Smooth muscle cell (in vitro differentiated cells): ENCODE measurements around the gene PTAR1. TPM values are rescaled to one million over a fixed set of nuclear protein-coding genes. Genes with fewer than 3 reads are reported as not detected.

Experiments used
- DNase-seq: peaks from one replicate; lab custom pipeline; 2025; ENCODE audit not compliant: unreplicated experiment; lab: John Stamatoyannopoulos, UW
- H2AFZ ChIP-seq: fragments of 200-600 bp; sonication (generic); 2 replicates; pipeline ENCODE4 v1.6.0; 2016; ENCODE audit warnings: antibody characterized with exemption, low read depth, mild to moderate bottlenecking
- H3F3A ChIP-seq: fragments of 200-600 bp; sonication (generic); 2 replicates; pipeline ENCODE4 v1.6.0; 2017; ENCODE audit warnings: antibody characterized with exemption, low read depth
- H3K27ac ChIP-seq: fragments of 200-600 bp; sonication (generic); 2 replicates; pipeline ENCODE4 v1.5.1; 2016; ENCODE audit warnings: low read depth, mild to moderate bottlenecking
- H3K27me3 ChIP-seq: fragments of 200-600 bp; sonication (generic); 2 replicates; pipeline ENCODE4 v1.6.1; 2016; ENCODE audit warnings: low read depth, mild to moderate bottlenecking
- H3K36me3 ChIP-seq: fragments of 200-600 bp; sonication (generic); 2 replicates; pipeline ENCODE4 v1.5.1; 2016; ENCODE audit warnings: low read depth
- H3K4me1 ChIP-seq: fragments of 200-600 bp; sonication (generic); 2 replicates; pipeline ENCODE4 v1.5.1; 2016; ENCODE audit warnings: low read depth
- H3K4me2 ChIP-seq: fragments of 200-600 bp; sonication (generic); 2 replicates; pipeline ENCODE4 v1.6.0; 2016; ENCODE audit warnings: mild to moderate bottlenecking
- H3K4me3 ChIP-seq: fragments of 200-600 bp; sonication (generic); 2 replicates; pipeline ENCODE4 v1.5.1; 2016; ENCODE audit warnings: mild to moderate bottlenecking
- H3K79me2 ChIP-seq: fragments of 200-600 bp; sonication (generic); 2 replicates; pipeline ENCODE4 v1.6.0; 2016; ENCODE audit warnings: low read depth, mild to moderate bottlenecking
- H3K9ac ChIP-seq: fragments of 200-600 bp; sonication (generic); 2 replicates; pipeline ENCODE4 v1.6.0; 2016; ENCODE audit warnings: low read depth
- H3K9me3 ChIP-seq: fragments of 200-600 bp; sonication (generic); replicated peaks from 2 replicates; pipeline ENCODE4 v1.5.1; 2016; ENCODE audit warnings: low read depth
- H4K20me1 ChIP-seq: fragments of 200-600 bp; sonication (generic); 2 replicates; pipeline ENCODE4 v1.6.0; 2016; ENCODE audit warnings: low read depth
- WGBS: methylation state at CpG from one replicate; pipeline ENCODE4 v1.1.7; 2016; ENCODE audit warnings: low lambda C conversion rate; 5-methylcytosine and 5-hydroxymethylcytosine counted together
- polyA plus RNA-seq: library from polyadenylated mRNA; unstranded; fragments of >200 nt; fragmentation: Nextera tagmentation; extraction: Ambion mirVana; gene quantifications from 2 replicates; pipeline ENCODE4 v1.2.1, GENCODE V29; 2016
- total RNA-seq: library from RNA; depleted of rRNA; stranded (reverse); fragments of >200 nt; gene quantifications from 2 replicates; pipeline ENCODE4 v1.2.3, GENCODE V29; 2014
- TF ChIP-seq, protein P1 (sequence below): fragments of 200-600 bp; sonication (generic); IDR thresholded peaks from 2 replicates; pipeline ENCODE4 v1.5.1; 2017; ENCODE audit warnings: borderline replicate concordance, mild to moderate bottlenecking, antibody characterized with exemption; ENCODE audit not compliant: insufficient read depth, poor library complexity, severe bottlenecking

Gene PTAR1
- total and polyA plus RNA-seq, 2 experiments from 2014 or later = 6.8 to 98.8 TPM

- Histone ChIP-seq H3K27me3 (no peaks in the 10 kb centered on the region), H3K27ac (no peak overlapping the region), H3F3A (no peaks in the 10 kb centered on the region), H2AFZ (no peak overlapping the region), H3K36me3 (no peaks in the 10 kb centered on the region), H3K4me1 (no peaks in the 10 kb centered on the region), H3K9ac (no peak overlapping the region), H3K79me2 (no peaks in the 10 kb centered on the region), H3K4me2 (no peak overlapping the region), H3K9me3 (peaks cover 13% of the 10 kb centered on the region), H4K20me1 (no peaks in the 10 kb centered on the region), H3K4me3 (no peak overlapping the region)
- WGBS = 93% methylated on average over 2 of the region's 2 CpGs
- TF ChIP-seq, protein P1, sequence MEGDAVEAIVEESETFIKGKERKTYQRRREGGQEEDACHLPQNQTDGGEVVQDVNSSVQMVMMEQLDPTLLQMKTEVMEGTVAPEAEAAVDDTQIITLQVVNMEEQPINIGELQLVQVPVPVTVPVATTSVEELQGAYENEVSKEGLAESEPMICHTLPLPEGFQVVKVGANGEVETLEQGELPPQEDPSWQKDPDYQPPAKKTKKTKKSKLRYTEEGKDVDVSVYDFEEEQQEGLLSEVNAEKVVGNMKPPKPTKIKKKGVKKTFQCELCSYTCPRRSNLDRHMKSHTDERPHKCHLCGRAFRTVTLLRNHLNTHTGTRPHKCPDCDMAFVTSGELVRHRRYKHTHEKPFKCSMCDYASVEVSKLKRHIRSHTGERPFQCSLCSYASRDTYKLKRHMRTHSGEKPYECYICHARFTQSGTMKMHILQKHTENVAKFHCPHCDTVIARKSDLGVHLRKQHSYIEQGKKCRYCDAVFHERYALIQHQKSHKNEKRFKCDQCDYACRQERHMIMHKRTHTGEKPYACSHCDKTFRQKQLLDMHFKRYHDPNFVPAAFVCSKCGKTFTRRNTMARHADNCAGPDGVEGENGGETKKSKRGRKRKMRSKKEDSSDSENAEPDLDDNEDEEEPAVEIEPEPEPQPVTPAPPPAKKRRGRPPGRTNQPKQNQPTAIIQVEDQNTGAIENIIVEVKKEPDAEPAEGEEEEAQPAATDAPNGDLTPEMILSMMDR = no peak
- DNase-seq = no peak
Observed at GRCh38 chr9:69697475-69697874, 62.3 kb downstream of the PTAR1 start.

DNA sequence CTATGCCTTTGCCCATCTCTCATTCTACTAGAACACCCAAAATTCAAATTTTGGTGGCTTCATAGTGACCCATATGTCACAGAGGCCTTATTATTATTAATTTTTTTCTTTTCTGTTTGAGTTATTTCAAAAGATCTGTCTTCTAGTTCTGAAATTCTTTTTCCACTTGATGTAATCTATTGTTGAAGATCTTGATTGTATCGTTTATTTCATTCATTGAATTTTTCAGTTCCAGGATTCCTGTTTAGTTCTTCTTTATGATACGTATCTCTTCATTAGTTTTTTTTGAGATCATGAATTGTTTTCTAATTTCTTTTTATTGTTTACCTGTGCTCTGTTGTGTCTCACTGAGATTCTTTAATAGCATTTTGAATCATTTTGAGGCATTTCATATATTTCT is 63.0 kb downstream of the PTAR1 start:
- no peaks in the 10 kb centered on the region for H3F3A ChIP-seq
- no peaks in the 10 kb centered on the region for H4K20me1 ChIP-seq
- DNase-seq = no peak
- no peak overlapping the region for H3K9ac ChIP-seq
- no peak overlapping the region for H3K4me3 ChIP-seq
- H3K27me3 ChIP-seq = no peaks in the 10 kb centered on the region
- H3K79me2 ChIP-seq = no peaks in the 10 kb centered on the region
- H3K4me1 ChIP-seq = no peaks in the 10 kb centered on the region
- WGBS = 97% methylated on average over 2 of the region's 2 CpGs
- H3K36me3 ChIP-seq = no peaks in the 10 kb centered on the region
- no peak overlapping the region for H3K4me2 ChIP-seq
- H3K9me3 ChIP-seq = peaks cover 13% of the 10 kb centered on the region
- no peak overlapping the region for H3K27ac ChIP-seq
- TF ChIP-seq, protein P1 = no peak
- H2AFZ ChIP-seq = no peak overlapping the region

DNA sequence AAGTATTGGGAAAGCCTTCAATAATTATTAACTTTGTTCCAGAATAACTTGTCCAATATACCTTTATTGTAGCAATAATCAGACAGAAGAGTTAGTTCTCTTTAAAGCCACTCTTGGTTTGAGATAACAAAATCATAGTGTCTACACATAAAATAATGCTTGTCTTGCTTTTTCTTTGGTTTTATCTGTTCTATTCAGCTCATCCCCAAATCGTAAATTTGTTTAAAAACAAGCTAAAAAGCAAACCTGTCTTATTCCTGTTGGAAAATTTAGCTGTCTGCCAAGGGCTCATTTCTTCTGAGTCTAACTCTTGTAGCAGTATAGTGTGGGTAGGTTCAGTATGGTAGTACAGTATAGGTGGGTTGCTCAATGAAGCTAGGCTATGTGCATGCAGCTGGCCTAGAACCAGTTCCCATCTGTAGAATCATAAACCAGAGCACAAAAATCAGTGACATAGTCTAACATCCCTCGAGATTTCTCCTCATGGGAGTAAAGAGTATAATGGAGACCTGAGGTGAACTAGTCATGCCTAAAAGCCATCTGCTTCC is 69.7 kb downstream of the PTAR1 start:
- no peaks in the 10 kb centered on the region for H3K4me1 ChIP-seq
- no peaks in the 10 kb centered on the region for H3K36me3 ChIP-seq
- H3K27me3 ChIP-seq = no peaks in the 10 kb centered on the region
- no peak overlapping the region for H3K27ac ChIP-seq
- H3K9ac ChIP-seq = no peak overlapping the region
- no peaks in the 10 kb centered on the region for H4K20me1 ChIP-seq
- no peak overlapping the region for H2AFZ ChIP-seq
- H3K9me3 ChIP-seq = peaks cover 5% of the 10 kb centered on the region
- H3F3A ChIP-seq = no peaks in the 10 kb centered on the region
- WGBS = 67% methylated on average over 2 of the region's 2 CpGs
- TF ChIP-seq, protein P1 = no peak
- no peaks in the 10 kb centered on the region for H3K79me2 ChIP-seq
- no peak for DNase-seq
- no peak overlapping the region for H3K4me3 ChIP-seq
- H3K4me2 ChIP-seq = no peak overlapping the region

DNA sequence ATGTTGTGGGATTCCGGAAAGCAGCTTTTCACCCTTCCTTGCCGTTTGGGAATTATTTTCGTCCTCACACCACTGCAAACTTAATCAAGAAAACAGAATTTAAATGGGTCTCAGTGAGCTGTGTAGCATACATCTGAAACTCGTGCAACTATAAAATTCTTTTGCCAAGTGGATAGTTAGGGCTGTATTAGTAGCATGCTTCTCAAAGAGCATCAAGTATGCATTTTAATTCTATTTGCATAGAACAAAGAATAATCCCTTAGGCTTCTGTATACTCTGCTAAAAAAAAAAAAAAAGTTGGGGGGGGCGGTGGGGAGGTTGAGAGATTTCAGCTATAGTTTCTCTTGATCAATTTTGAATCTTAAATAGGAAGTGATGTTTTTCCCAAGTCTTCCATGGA is 75.9 kb downstream of the PTAR1 start:
- no peaks in the 10 kb centered on the region for H3K36me3 ChIP-seq
- WGBS = 86% methylated on average over 5 of the region's 5 CpGs
- no peaks in the 10 kb centered on the region for H3K79me2 ChIP-seq
- no peak overlapping the region for H2AFZ ChIP-seq
- H3K9me3 ChIP-seq = no peaks in the 10 kb centered on the region
- H4K20me1 ChIP-seq = no peaks in the 10 kb centered on the region
- no peak overlapping the region for H3K27ac ChIP-seq
- no peak for DNase-seq
- TF ChIP-seq, protein P1 = no peak
- no peak overlapping the region for H3K9ac ChIP-seq
- no peaks in the 10 kb centered on the region for H3K4me1 ChIP-seq
- no peak overlapping the region for H3K4me3 ChIP-seq
- H3K4me2 ChIP-seq = no peak overlapping the region
- no peaks in the 10 kb centered on the region for H3K27me3 ChIP-seq
- no peaks in the 10 kb centered on the region for H3F3A ChIP-seq
